DMS79 (cell line): Measurements from ENCODE around the gene PXDN.
"Not testable (repeated sequence)": the region's sequence is repeated elsewhere in the genome, so short reads cannot be mapped to it uniquely, and the experiment has no call there.

ENCODE experiments used
- DNase-seq: peaks from one replicate; lab custom pipeline; 2025; lab: John Stamatoyannopoulos, UW

Gene PXDN

GRCh38 chr2:1744446-1745170 is at the start of gene PXDN:
PXDN (minus strand) TSS chr2:1744515; CDS start chr2:1744455, 60 bp downstream.
- no peak for DNase-seq

- DNase-seq: no peak
Measured at GRCh38 chr2:1793868-1794445, 49.6 kb upstream of the PXDN start.

- no peak for DNase-seq
Measured at GRCh38 chr2:1793001-1793867, 48.9 kb upstream of the PXDN start.

GRCh38 chr2:1791685-1792435 is 47.5 kb upstream of the PXDN start:
- DNase-seq: peak; percentile 81

GRCh38 chr2:1791006-1791605 is 46.8 kb upstream of the PXDN start:
- no peak for DNase-seq

GRCh38 chr2:1790473-1790872 is 46.2 kb upstream of the PXDN start:
- no peak for DNase-seq

GRCh38 chr2:1789610-1790009 is 45.3 kb upstream of the PXDN start:
- no peak for DNase-seq

- DNase-seq: no peak
Measured at GRCh38 chr2:1788478-1788959, 44.2 kb upstream of the PXDN start.

GRCh38 chr2:1787755-1788477 is 43.6 kb upstream of the PXDN start:
- DNase-seq: peak; percentile 71

- DNase-seq: no peak
Measured at GRCh38 chr2:1784986-1785617, 40.8 kb upstream of the PXDN start.

GRCh38 chr2:1784087-1784486 is 39.8 kb upstream of the PXDN start:
- DNase-seq: no peak

- DNase-seq: no peak
Measured at GRCh38 chr2:1782514-1782913, 38.2 kb upstream of the PXDN start.

GRCh38 chr2:1781291-1782080 is 37.2 kb upstream of the PXDN start:
- DNase-seq: no peak

- DNase-seq: no peak
Measured at GRCh38 chr2:1780693-1781092, 36.4 kb upstream of the PXDN start.

- DNase-seq: not testable (repeated sequence)
Measured at GRCh38 chr2:1780054-1780453, 35.7 kb upstream of the PXDN start.

GRCh38 chr2:1778566-1778965 is 34.3 kb upstream of the PXDN start:
- no peak for DNase-seq

- no peak for DNase-seq
Measured at GRCh38 chr2:1777781-1778180, 33.5 kb upstream of the PXDN start.

GRCh38 chr2:1777156-1777555 is 32.8 kb upstream of the PXDN start:
- no peak for DNase-seq

GRCh38 chr2:1775511-1776035 is 31.3 kb upstream of the PXDN start:
- no peak for DNase-seq
